GM18526 (cell line): ENCODE measurements around the gene RASGRP3.

Experiments
- POLR2A ChIP-seq: IDR thresholded peaks from 3 replicates; pipeline ENCODE4 v1.6.1; 2011; ENCODE audit not compliant: insufficient read length; ENCODE audit errors: extremely low read depth

The RASGRP3 gene

GRCh38 chr2:33607251-33607721 is 130.8 kb downstream of the RASGRP3 start:
- no peak for TF ChIP-seq POLR2A

- no peak for TF ChIP-seq POLR2A
Measured at GRCh38 chr2:33607905-33608304, 131.5 kb downstream of the RASGRP3 start.

- TF ChIP-seq POLR2A = no peak
Measured at GRCh38 chr2:33614190-33614589, 137.7 kb downstream of the RASGRP3 start.
